MM.1S (cell line): ENCODE data around the gene CNPY1.

Experiments
- EZH2 ChIP-seq: fragments of 300-600 bp; sonication (generic); optimal IDR thresholded peaks from 2 replicates; pipeline ENCODE3; 2017; ENCODE audit warnings: low read depth, mild to moderate bottlenecking, antibody characterized with exemption, low read length, mixed read lengths
- TF ChIP-seq, protein P1 (sequence below): fragments of 300-600 bp; sonication (generic); IDR thresholded peaks from 2 replicates; pipeline ENCODE4 v1.5.1; 2016; ENCODE audit warnings: antibody characterized with exemption, low read length, mixed read lengths

DNA sequence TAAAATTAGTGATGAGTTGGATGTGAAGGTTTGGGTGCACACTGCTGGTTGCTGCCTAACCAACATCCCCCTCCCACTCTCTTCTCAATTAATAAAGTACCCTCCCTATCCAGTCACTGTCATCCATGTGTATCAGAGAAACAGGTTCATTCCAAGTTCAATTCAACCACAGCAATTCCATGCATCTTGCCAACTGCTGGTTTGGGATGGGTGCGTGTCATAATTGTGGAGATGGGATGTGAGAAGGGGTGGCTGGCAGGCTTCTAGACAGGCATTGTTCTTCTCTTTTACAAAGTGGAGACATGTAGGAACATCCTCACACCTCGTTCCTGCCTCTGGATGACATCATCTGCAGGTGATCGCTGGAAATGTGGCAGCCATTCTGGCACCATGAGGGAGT lies 7.5 kb upstream of the CNPY1 start:
- TF ChIP-seq, protein P1, sequence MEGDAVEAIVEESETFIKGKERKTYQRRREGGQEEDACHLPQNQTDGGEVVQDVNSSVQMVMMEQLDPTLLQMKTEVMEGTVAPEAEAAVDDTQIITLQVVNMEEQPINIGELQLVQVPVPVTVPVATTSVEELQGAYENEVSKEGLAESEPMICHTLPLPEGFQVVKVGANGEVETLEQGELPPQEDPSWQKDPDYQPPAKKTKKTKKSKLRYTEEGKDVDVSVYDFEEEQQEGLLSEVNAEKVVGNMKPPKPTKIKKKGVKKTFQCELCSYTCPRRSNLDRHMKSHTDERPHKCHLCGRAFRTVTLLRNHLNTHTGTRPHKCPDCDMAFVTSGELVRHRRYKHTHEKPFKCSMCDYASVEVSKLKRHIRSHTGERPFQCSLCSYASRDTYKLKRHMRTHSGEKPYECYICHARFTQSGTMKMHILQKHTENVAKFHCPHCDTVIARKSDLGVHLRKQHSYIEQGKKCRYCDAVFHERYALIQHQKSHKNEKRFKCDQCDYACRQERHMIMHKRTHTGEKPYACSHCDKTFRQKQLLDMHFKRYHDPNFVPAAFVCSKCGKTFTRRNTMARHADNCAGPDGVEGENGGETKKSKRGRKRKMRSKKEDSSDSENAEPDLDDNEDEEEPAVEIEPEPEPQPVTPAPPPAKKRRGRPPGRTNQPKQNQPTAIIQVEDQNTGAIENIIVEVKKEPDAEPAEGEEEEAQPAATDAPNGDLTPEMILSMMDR: no peak
- no peak for TF ChIP-seq EZH2
